ENCODE data around the gene LTBP1. TPM values are rescaled to one million over a fixed set of nuclear protein-coding genes. Genes with fewer than 3 reads are reported as not detected.

Gene LTBP1
- total and polyA plus RNA-seq, 10 of the 15 experiments (the other 5 are each of a cell fraction or from before 2014, with no cell fraction given) = 0.01 to 0.28 (median 0.12) TPM; not detected in 2

- Histone ChIP-seq H3K9ac (ENCODE audit: control insufficient read depth, insufficient read depth, low read length) (no peak overlapping the region), H3K4me2 (ENCODE audit: control insufficient read depth, insufficient read depth) (no peak overlapping the region), H3K27me3 (replicated peaks in 1 of 2; ENCODE audit: control insufficient read depth in 2 of 2, insufficient read depth in 2 of 2, low read length in 1 of 2) (no peaks in the 10 kb centered on the region), H3K27ac (ENCODE audit: control insufficient read depth, insufficient read depth) (no peak overlapping the region), H3K79me2 (ENCODE audit: control insufficient read depth, insufficient read depth, low read length) (no peaks in the 10 kb centered on the region), H3K36me3 (ENCODE audit: control insufficient read depth in 2 of 2, insufficient read depth in 2 of 2, low read length in 1 of 2) (no peaks in the 10 kb centered on the region), H2AFZ (ENCODE audit: control insufficient read depth, low read depth, low read length) (no peak overlapping the region), H3K4me3 (no peak overlapping the region), H3K4me1 (ENCODE audit: control insufficient read depth, insufficient read depth, low read length) (no peaks in the 10 kb centered on the region), H3K9me3 (replicated peaks; ENCODE audit: control insufficient read depth, insufficient read depth, low read length) (no peaks in the 10 kb centered on the region), H4K20me1 (ENCODE audit: control insufficient read depth, insufficient read depth) (no peaks in the 10 kb centered on the region)
- no peak for ATAC-seq
- CTCF ChIA-PET = interaction anchor here (1.1 kb wide), 1 partner anchor 10 kb away, joined by 3 read pairs; no protein-coding TSS in a partner anchor
- in situ Hi-C loops (cut with MboI) (no loop called here), intact Hi-C loops (cut with micrococcal nuclease; ENCODE audit: unreplicated experiment) (no loop called here)
- FAIRE-seq = no peak
- BruUV-seq (replicated peaks) = no TSS peak
- DNase-seq (ENCODE audit: low read depth, low spot score) = no peak
- SMC1A ChIA-PET (ENCODE audit: uncharacterized antibody, unreplicated experiment) = no interaction called here
- WGBS (ENCODE audit: insufficient coverage, insufficient replicate concordance, low lambda C conversion rate, missing lambda C conversion rate) = 74% methylated on average over 4 of the region's 4 CpGs
- RAD21 ChIA-PET (ENCODE audit: unreplicated experiment) = no interaction called here
- POLR2A ChIA-PET = no interaction called here
- TF ChIP-seq, protein P1, sequence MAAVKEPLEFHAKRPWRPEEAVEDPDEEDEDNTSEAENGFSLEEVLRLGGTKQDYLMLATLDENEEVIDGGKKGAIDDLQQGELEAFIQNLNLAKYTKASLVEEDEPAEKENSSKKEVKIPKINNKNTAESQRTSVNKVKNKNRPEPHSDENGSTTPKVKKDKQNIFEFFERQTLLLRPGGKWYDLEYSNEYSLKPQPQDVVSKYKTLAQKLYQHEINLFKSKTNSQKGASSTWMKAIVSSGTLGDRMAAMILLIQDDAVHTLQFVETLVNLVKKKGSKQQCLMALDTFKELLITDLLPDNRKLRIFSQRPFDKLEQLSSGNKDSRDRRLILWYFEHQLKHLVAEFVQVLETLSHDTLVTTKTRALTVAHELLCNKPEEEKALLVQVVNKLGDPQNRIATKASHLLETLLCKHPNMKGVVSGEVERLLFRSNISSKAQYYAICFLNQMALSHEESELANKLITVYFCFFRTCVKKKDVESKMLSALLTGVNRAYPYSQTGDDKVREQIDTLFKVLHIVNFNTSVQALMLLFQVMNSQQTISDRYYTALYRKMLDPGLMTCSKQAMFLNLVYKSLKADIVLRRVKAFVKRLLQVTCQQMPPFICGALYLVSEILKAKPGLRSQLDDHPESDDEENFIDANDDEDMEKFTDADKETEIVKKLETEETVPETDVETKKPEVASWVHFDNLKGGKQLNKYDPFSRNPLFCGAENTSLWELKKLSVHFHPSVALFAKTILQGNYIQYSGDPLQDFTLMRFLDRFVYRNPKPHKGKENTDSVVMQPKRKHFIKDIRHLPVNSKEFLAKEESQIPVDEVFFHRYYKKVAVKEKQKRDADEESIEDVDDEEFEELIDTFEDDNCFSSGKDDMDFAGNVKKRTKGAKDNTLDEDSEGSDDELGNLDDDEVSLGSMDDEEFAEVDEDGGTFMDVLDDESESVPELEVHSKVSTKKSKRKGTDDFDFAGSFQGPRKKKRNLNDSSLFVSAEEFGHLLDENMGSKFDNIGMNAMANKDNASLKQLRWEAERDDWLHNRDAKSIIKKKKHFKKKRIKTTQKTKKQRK (IDR thresholded peaks at IDR 0.05; ENCODE audit: low read depth, low read length) = no peak
- TF ChIP-seq ZNF592 (IDR thresholded peaks at IDR 0.05) = no peak
- no peak for TF ChIP-seq SREBF1 (IDR thresholded peaks at IDR 0.05; ENCODE audit: low read length)
- TF ChIP-seq CUX1 (IDR thresholded peaks at IDR 0.05; ENCODE audit: insufficient replicate concordance, low read depth, low read length) = no peak
- TF ChIP-seq USF1 (IDR thresholded peaks at IDR 0.05; ENCODE audit: borderline replicate concordance, extremely low read length, insufficient read depth, low read depth, low read length) = no peak
- no peak for TF ChIP-seq SP1 (IDR thresholded peaks at IDR 0.05; ENCODE audit: low read depth, low read length)
- TF ChIP-seq YY1 (IDR thresholded peaks at IDR 0.05; ENCODE audit: low read depth, low read length) = no peak
- TF ChIP-seq MEF2B (IDR thresholded peaks at IDR 0.05; ENCODE audit: partially characterized antibody, poor library complexity, severe bottlenecking) = no peak
Observed at GRCh38 chr2:33420726-33421125, 474.0 kb downstream of the LTBP1 start.

All from GM12878 (cell line).